Uterus (tissue), 2 donors: ENCODE measurements around the gene TMC7.

Experiments
- POLR2A ChIP-seq, 2 donors: fragments of 450-650 bp; IDR thresholded peaks; one replicate each; pipeline ENCODE4 v1.6.1; 2016; ENCODE audit warnings: antibody characterized with exemption in 2 of 2, mild to moderate bottlenecking in 1 of 2, moderate library complexity in 1 of 2
- TF ChIP-seq, protein P1 (sequence below), 4 experiments: fragments of 200-600 bp in 2 of 4; fragments of 450-650 bp in 2 of 4; sonication (generic) in 2 of 4; IDR thresholded peaks; one replicate each; pipeline ENCODE4 v1.5.1; 2016 to 2019; ENCODE audit warnings: antibody characterized with exemption in 4 of 4, mild to moderate bottlenecking in 2 of 4, moderate library complexity in 1 of 4

DNA sequence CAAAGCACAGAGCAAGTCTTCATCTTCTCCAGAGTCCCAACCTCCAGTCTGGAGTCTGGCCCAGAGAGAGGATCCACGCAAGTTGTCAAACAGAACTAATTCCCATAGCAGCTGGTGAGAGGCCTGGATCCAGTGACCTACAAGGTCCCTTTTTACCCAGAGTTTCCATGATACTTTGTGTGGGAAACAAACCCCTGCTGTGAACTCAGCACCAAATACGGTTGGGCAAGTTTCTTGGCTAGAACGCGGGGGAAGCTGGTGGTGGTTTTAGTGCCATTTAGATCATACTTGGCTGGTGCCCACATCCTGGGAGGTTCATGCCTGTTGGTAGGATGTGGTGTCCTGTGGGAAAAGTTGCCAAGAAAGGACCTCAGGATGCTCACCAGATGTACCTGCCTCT, 18.1 kb downstream of the TMC7 start:
- TF ChIP-seq, protein P1, sequence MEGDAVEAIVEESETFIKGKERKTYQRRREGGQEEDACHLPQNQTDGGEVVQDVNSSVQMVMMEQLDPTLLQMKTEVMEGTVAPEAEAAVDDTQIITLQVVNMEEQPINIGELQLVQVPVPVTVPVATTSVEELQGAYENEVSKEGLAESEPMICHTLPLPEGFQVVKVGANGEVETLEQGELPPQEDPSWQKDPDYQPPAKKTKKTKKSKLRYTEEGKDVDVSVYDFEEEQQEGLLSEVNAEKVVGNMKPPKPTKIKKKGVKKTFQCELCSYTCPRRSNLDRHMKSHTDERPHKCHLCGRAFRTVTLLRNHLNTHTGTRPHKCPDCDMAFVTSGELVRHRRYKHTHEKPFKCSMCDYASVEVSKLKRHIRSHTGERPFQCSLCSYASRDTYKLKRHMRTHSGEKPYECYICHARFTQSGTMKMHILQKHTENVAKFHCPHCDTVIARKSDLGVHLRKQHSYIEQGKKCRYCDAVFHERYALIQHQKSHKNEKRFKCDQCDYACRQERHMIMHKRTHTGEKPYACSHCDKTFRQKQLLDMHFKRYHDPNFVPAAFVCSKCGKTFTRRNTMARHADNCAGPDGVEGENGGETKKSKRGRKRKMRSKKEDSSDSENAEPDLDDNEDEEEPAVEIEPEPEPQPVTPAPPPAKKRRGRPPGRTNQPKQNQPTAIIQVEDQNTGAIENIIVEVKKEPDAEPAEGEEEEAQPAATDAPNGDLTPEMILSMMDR (IDR thresholded peaks at IDR 0.05): no peak
- no peak for TF ChIP-seq POLR2A (IDR thresholded peaks at IDR 0.05)
